ENCODE results near the gene OR2T3.
"Not testable (repeated sequence)": the region's sequence is repeated elsewhere in the genome, so short reads cannot be mapped to it uniquely, and the experiment has no call there.

GRCh38 chr1:248450466-248451145 lies 22.5 kb upstream of the OR2T3 start:
- not testable (repeated sequence) for TF ChIP-seq CTCF (IDR thresholded peaks at IDR 0.05 in 8 of 11, conservative IDR thresholded peaks at IDR 0.05 in 3 of 11); POLR2AphosphoS5 (IDR thresholded peaks at IDR 0.05); POLR2A (IDR thresholded peaks at IDR 0.05)

Data from spleen (tissue), 7 donors.